Thoracic aorta (tissue), 2 donors: ENCODE measurements around the gene LRP1B. TPM values are rescaled to one million over a fixed set of nuclear protein-coding genes. Genes with fewer than 3 reads are reported as not detected.

Source experiments
- ATAC-seq: fragments of 150-250 bp; one replicate; pipeline ENCODE4 v1.8.0; 2017; ENCODE audit warnings: low read depth; ENCODE audit not compliant: insufficient number of reproducible peaks, low FRiP score
- DNase-seq: peaks from one replicate; pipeline ENCODE4 v3.0.0-alpha.2; 2020; ENCODE audit warnings: low spot score
- H3K27ac ChIP-seq, 2 donors: fragments of 200-600 bp; sonication (generic); 1 replicate in 1 of 2; 2 replicates in 1 of 2; pipeline ENCODE4 v1.5.1; 2016; ENCODE audit warnings: mild to moderate bottlenecking in 2 of 2, moderate library complexity in 2 of 2
- H3K27me3 ChIP-seq: fragments of 200-600 bp; sonication (generic); replicated peaks from 2 replicates; pipeline ENCODE4 v1.6.0; 2016; ENCODE audit warnings: mild to moderate bottlenecking; ENCODE audit not compliant: insufficient read depth
- H3K36me3 ChIP-seq: fragments of 200-600 bp; sonication (generic); one replicate; pipeline ENCODE4 v1.5.1; 2016
- H3K4me1 ChIP-seq, 2 donors: fragments of 200-600 bp; sonication (generic); 1 replicate in 1 of 2; 2 replicates in 1 of 2; pipeline versions ENCODE4 v1.5.1 to v1.6.0; 2016; ENCODE audit warnings: low read depth in 2 of 2, mild to moderate bottlenecking in 1 of 2; ENCODE audit not compliant: control insufficient read depth in 1 of 2
- H3K4me3 ChIP-seq: fragments of 200-600 bp; sonication (generic); 2 replicates; pipeline ENCODE4 v1.5.1; 2016; ENCODE audit warnings: mild to moderate bottlenecking
- H3K9me3 ChIP-seq: fragments of 200-600 bp; sonication (generic); 2 replicates; pipeline ENCODE4 v1.5.1; 2016
- CTCF ChIP-seq: fragments of 200-600 bp; sonication (generic); IDR thresholded peaks from one replicate; pipeline ENCODE4 v1.5.1; 2019; ENCODE audit warnings: antibody characterized with exemption
- total RNA-seq, 2 donors: library from RNA; depleted of rRNA; stranded (reverse); fragments of >200 nt; gene quantifications; one replicate each; pipeline versions ENCODE4 v1.1.0 to v1.2.3, GENCODE V29; 2016

LRP1B gene
- total RNA-seq, 2 donors from 2014 or later, result 0.27 to 0.28 TPM

- no peak for TF ChIP-seq CTCF
- H3K9me3 ChIP-seq, result no peaks in the 10 kb centered on the region
- no peak overlapping the region for H3K4me3 ChIP-seq
- no peaks in the 10 kb centered on the region for H3K27me3 ChIP-seq
- no peaks in the 10 kb centered on the region for H3K4me1 ChIP-seq
- DNase-seq, result no peak
- no peak for ATAC-seq
- H3K27ac ChIP-seq, result no peak overlapping the region
- H3K36me3 ChIP-seq, result no peaks in the 10 kb centered on the region
These were observed 421.1 kb downstream of the LRP1B start for GRCh38 chr2:141709756-141710155.

- ATAC-seq (no peak), DNase-seq (no peak)
- Histone ChIP-seq H3K4me1 (no peaks in the 10 kb centered on the region), H3K27ac (no peak overlapping the region), H3K9me3 (no peaks in the 10 kb centered on the region), H3K36me3 (no peaks in the 10 kb centered on the region), H3K4me3 (no peak overlapping the region), H3K27me3 (no peaks in the 10 kb centered on the region)
- no peak for TF ChIP-seq CTCF
These were observed 423.3 kb downstream of the LRP1B start for GRCh38 chr2:141707486-141707885.

- no peaks in the 10 kb centered on the region for H3K36me3 ChIP-seq
- no peak overlapping the region for H3K27ac ChIP-seq
- H3K9me3 ChIP-seq, result no peaks in the 10 kb centered on the region
- no peak for DNase-seq
- H3K27me3 ChIP-seq, result no peaks in the 10 kb centered on the region
- H3K4me1 ChIP-seq, result no peaks in the 10 kb centered on the region
- no peak for ATAC-seq
- TF ChIP-seq CTCF, result no peak
- H3K4me3 ChIP-seq, result no peak overlapping the region
These were observed 426.3 kb downstream of the LRP1B start for GRCh38 chr2:141704541-141704940.

GRCh38 chr2:141703501-141703900 lies 427.3 kb downstream of the LRP1B start:
- Histone ChIP-seq H3K36me3 (no peaks in the 10 kb centered on the region), H3K27me3 (no peaks in the 10 kb centered on the region), H3K9me3 (no peaks in the 10 kb centered on the region), H3K4me3 (no peak overlapping the region), H3K4me1 (no peaks in the 10 kb centered on the region), H3K27ac (no peak overlapping the region)
- no peak for TF ChIP-seq CTCF
- ATAC-seq, result no peak
- DNase-seq, result no peak

- no peaks in the 10 kb centered on the region for H3K36me3 ChIP-seq
- no peaks in the 10 kb centered on the region for H3K27me3 ChIP-seq
- DNase-seq (no peak), ATAC-seq (no peak)
- no peak overlapping the region for H3K27ac ChIP-seq
- no peak for TF ChIP-seq CTCF
- H3K9me3 ChIP-seq, result no peaks in the 10 kb centered on the region
- no peaks in the 10 kb centered on the region for H3K4me1 ChIP-seq
- no peak overlapping the region for H3K4me3 ChIP-seq
These were observed 429.2 kb downstream of the LRP1B start for GRCh38 chr2:141701618-141702017.
